ENCODE results near the gene GGCX.
A peak's percentile ranks its signal among the peaks of the same experiment; 100 is the strongest.
"Not testable (repeated sequence)": the region's sequence is repeated elsewhere in the genome, so short reads cannot be mapped to it uniquely, and the experiment has no call there.

The GGCX gene

DNA sequence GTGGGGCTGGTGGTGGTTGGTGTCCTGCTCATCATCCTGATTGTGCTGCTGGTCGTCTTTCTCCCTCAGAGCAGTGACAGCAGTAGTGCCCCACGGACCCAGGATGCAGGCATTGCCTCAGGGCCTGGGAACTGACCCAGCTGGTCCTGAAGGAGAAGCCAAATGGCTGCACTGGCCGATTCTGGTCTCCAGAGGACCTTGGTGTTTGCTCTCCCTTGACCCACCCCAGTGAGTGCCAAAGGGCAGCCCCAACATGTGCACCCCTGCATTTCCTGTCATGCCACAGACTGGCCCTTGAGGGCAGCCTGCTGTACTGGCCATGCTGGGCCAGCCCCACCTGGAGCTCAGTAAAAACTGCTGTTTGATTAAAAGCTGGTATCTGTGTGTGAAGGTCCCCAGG, 31.7 kb upstream of the GGCX start:
- no peak for DNase-seq

DNA sequence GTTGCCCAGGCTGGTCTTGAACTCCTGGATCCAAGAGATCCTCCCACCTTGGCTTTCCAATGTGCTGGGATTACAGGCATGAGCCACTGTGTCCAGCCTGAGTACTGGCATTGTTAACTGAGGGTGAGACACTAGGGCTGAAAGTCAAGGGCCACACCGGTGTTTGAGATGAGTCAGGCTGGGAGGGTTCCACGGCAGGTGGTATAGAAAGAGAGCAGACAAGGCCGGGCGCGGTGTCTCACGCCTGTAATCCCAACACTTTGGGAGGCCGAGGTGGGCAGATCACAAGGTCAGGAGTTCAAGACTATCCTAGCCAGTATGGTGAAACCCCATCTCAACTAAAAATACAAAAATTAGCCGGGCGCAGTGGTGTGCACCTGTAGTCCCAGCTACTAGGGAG, 31.0 kb upstream of the GGCX start:
- not testable (repeated sequence) for DNase-seq

DNA sequence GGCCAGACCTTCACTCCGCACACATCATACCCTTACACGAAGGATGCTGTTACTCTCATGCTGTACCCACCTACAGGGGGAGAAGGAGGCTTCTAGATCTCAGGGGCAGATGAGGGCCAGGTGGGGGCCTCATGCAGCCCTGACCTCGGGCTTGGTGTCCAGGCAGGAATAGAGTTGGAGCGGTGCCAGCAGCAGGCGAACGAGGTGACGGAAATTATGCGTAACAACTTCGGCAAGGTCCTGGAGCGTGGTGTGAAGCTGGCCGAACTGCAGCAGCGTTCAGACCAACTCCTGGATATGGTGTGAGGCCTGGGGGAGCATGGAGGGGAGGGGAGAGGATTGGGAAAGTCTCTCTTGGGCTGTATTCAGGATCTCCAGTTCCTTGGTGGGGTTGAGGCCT, 30.3 kb upstream of the GGCX start:
- no peak for DNase-seq

DNA sequence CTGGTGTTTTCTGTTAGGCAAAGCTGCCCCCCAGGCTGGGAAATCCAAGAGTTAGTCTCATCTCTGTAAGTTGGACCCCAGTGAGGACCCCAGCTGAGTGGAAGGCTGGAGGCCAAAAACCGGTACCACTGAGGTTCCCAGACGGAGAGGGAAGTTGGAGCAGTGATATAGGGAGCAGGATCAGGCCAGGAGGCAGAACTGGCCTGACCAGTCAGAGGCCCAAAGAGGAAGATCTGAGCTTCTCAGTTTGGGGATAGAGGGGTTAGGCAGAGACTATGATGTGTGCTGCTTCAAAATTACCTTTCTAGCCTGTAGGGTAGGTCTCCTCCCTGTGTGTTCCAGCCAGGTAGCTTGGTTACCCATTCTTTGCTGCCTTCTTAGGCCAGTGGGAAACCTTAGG, 29.7 kb upstream of the GGCX start:
- DNase-seq: no peak

DNA sequence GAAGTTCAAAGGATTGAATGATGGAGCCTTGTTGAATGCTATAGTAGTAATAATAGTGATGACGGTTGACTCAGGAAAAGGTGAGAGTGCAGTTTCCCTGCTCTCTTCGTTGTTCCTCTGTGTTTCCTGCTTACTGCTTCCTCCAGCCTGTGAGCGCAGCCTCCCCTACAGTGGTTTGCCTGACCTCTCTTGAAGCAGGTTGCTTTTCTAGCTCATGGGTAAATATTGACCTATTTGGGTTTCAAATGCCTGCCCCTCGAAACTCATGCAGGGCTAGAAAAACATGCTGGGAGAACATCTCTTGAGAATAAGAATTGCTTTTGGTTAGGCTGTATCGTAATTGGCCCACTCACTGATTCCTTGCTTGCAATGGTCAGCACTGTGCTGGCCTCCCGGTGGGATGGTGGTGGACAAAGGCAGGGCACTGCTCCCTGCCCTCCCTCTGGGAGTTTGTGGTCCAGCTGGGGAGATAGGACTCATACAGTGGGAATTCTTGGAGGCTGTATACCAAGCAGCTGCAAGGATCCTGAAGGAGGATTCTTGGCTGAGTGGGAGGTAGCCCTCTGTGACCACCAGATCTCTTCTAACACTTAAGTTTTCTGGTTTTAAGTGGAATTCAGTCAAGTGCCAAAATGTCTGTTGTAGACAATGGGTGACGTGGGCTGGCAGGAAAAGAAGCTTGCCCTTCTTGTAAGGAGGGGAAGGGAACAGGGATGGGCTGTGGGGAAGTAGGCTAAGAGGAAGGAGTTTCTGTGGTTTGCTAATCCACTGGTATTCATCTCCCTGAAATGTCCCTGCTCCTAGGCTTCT, 28.9 kb upstream of the GGCX start:
- DNase-seq: peak; percentile 80

DNA sequence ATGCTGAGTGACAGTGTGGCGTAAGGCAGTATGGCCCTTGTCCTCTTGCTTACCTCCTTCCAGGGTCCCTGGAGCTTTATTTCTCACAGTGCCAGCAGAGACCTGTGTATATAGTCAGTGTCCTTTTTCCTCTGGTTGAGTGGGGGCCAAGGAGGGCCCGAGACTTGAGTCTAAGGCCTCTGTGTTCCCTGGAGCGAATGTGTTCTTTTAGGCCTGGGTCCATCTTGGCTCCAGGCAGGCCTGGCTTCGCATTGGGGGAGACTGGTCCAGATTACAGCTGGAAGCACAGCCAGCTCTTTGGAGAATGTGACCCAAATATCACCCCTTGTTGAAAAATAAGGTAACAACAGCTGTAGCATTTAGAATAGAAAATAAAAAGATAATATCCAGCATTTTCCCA, 27.9 kb upstream of the GGCX start:
- DNase-seq: no peak

DNA sequence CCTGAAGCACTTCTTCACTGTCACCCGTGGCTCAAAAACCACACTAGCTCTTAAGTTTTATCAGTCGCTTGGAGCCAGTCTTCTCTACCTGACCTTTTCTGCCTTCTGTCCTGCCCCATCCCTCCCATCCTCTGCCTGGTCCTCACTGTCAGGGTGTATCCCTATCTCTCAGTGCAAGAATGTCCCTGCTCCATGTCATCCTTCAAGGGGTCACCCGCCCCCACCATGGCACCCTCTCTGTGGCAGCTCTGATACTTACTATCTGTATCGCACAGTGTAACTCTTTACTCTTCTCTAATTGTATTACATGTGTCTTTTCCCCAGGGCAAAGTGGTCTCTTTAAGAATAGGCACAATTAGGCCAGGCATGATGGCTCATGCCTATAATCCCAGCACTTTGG, 27.4 kb upstream of the GGCX start:
- no peak for DNase-seq

DNA sequence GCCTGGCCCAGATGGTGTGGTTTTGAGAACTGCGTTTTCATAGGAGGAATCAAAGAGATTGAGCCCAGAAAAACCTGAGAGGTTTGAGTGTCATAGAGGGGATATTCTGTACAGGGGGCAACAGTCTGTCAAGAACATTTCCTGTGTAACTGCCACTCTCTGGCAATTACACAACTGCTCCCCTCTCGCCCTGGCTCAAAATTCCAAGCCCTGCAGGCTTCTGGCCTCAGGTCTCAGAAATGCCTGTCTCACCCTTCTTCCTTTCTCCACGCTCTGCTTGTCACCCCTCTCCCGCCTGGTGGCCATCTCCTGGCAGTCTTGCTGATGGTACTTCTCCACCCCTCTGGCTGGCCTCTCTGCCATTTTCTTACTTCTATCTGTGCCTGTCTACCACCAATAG, 26.9 kb upstream of the GGCX start:
- DNase-seq: no peak

DNA sequence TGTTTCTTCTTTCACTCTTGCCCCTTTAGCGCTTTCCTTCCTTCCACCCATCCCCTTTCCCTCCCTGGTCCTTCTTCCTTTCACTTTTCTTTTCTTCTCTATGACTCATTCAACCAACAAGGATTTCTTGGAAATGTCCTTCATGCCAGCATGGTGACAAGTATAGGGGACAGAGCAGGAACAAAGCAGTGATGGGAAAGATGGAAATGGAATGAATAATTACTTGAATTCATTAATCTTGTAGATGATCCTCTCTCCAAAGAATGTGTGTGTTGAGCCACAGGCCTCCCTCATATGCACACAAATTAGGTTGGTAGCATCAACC, 24.4 kb upstream of the GGCX start:
- no peak for DNase-seq

DNA sequence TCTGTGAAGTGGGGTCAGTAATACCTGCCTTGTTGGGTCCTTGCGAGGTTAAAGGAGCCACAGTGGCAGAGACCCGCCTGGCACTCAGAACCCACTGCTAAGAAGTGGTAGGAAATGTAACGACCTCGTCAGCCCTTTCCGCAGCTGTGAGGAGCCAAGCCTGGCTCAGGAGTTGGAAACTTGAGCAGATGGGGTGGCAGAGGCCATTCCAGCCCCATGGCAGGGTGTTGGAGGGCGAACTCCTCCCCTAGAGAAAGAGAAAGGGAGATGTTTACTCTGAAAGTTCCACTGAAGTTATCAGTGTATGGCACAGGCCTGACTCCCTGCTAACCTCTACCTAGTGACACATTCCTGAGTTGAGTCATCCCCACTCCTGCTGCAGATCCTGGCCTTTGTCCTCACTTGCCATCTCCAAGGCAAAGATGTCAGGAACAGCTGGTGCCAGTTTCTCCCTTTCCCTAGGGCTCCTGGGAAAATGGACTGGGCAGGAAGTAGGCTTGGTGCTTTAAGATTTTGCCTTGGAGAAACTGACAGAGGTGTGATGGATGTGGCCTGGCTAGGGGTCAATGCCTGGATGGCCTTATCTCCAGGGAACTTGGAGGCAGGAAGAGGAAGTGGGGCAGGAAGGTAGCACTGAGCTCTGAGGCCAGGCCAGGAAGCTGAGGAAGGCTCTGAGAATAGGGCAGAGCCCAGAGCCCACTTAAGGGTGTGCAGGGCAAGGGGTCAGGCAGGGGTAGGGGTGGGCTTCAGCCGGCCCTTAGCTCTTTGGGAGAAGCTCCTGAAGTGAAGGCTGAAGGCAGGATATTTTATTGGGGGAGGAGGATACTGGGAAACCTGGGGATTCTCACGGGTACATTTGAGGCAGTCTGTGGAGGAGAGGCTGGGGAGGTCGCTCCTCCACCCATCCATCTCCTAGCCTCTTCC, 23.8 kb upstream of the GGCX start:
- no peak for DNase-seq

DNA sequence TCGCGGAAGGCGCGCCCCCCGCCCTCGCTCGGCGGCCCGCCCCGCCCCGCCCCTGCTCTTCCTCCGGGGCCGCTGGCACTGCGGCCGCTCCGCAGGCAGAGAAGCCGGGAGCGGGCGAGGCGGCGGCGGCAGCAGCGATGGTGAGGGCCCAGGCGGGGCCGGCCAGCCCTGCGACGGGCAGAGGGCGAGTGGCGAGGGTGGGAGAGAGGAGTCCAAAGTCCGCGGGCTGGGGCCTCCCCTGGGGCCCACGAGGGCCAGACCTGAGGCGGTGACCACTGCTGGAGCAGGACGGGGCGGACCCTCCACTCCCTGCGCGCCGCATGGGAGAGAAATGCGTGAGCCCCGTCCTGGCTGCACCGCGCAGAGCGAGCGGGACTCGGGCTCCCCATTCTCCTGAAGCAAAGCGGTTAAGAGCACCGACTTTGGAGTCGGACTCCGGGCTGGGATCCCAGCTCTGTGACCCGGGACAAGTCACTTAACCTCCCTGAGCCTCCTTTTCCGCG, 23.1 kb upstream of the GGCX start, which contains the start of gene VAMP5:
TSS of gene VAMP5 (plus strand) at position 78 of the 503 bp plus-strand sequence. CDS start at position 138, 60 bp downstream.
- no peak for DNase-seq

DNA sequence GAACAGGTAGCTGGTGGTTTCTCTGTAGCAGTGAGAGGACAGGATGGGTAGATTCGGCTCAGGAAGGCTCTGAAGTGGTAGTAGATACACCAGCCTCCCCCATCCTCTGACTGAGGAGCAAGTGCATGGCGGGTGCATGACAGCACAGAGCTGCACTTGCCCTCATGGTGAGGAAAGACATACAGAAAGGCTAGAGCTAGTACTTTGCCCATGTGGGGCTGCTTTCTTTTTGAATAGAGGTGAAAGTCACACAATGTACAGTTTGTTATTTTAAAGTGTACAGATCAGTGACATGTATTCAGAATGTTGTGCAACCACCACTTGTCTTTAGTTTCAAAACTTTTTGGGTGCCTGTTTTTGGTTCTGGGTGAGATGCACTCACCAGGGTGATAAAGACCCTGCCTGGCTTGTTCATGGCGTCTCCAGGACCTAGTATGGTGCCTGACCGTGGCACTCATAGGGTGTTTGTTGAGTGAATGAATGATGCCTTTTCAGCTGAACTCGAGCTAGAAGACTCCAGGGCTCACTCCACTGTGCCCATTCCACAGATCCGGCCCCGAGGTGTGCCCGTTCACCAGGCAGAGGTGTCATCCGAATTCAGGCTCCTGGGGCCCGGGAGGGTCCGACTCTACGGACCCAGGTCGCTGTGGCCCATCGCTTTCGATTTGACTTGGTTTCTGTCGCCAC, 22.5 kb upstream of the GGCX start:
- DNase-seq: no peak

DNA sequence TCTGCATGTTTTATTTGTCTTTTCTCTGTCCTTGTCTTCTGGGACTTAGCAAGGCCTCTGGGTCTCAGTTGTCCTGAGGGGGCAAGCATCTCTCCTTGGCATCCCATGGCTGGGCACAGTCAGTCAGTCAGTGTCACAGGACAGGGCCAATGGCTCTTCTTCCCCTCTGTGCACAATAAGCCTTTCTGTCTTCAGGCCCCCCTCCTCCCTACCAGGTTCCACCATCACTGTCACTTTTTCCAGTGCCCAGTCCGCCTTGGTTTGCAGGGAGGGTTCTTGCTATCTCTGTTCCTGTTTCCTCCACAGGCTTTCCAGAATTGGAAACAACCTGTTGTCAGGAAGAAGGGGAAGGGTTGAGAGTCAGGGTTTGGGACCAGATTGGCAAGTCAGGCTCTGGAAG, 21.2 kb upstream of the GGCX start:
- DNase-seq: no peak

DNA sequence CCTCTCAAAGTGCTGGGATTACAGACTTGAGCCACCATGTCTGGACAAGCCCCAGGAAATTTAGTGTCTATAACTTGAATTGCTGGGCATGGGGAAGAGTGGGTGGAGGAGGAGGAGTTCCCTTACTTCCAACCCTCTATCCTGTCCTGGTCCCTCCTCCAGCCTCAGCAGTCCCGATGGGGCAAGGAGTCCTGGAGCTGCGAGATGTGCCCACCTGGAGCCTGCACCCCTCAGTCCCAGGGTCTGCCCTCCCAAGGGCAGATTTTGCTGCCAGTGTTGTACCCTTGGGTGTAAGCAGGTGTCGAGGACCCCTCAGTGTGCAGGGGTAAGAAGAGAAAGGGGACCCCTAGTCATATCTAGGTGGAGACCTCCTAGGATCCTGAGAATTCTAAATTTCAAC, 18.9 kb upstream of the GGCX start:
- DNase-seq: no peak

DNA sequence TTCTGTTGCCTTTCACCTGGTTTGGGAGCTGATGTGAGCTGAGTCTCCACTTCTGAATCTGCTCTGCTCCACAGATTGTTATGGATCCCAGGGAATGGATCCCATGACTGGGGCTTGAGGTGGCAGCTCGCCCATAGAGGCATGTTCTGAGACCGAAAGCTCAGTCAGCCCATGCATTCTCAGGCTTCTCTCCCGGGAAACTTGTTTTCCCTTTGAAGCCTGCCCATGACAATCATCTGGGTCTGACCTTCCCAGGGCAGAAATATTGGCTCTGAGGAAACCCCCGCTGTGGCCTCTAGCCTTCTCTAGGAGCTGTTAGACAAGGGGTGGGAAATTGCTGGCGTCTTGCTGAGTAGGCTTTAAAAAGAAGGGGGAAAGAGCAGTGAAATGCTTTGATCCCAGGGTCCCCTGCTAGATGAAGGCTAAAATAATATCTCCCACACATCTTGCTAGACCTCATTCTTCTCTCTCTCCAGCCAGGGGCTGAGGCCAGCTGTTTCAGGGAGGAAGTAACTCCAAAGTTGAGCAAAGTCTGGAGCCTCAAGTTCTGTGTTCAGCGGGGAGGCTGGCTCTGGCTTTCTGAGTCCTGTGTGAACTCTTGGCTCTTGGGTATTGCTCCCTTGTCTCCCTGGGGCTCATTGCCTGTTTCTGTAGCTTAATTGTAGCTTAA, 18.1 kb upstream of the GGCX start:
- no peak for DNase-seq

DNA sequence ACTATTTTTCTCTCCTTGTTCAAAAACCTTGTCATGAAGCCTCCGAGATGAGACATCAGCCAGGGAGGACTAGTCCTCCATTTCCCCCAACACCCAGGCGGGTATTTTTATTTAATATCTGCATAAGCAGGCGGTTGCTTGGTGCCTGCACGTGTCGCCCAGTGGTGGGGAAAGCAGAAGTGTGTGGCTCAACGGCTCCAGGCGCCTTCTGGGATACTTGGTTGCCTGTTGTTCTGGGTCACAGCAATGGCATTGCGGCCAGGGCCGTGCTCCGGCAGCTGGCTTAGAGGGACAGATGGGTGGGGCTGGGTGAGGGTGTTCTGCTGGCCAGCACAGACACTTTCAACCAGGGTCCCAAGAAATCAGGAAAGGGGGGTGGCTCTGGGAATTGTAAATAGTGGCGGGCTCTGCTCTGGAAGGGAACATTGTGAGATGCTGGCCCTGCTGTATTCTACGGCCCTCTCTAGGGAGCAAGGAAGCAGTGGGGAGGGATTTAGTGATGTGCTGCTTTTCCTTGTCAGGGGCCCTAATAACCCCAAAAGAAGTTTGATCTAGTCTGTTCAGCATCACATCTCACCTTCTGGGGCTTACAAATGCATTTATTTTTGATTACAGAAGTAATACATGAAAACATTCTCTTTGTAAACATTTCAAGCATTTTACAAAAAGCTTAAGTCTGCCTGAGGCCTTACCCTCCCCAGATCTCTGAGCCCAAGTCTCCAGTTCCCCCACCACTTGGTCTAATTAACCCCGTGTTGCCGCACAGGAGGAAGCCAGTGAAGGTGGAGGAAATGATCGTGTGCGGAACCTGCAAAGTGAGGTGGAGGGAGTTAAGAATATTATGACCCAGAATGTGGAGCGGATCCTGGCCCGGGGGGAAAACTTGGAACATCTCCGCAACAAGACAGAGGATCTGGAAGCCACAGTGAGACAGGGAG, 17.2 kb upstream of the GGCX start:
- DNase-seq: no peak

DNA sequence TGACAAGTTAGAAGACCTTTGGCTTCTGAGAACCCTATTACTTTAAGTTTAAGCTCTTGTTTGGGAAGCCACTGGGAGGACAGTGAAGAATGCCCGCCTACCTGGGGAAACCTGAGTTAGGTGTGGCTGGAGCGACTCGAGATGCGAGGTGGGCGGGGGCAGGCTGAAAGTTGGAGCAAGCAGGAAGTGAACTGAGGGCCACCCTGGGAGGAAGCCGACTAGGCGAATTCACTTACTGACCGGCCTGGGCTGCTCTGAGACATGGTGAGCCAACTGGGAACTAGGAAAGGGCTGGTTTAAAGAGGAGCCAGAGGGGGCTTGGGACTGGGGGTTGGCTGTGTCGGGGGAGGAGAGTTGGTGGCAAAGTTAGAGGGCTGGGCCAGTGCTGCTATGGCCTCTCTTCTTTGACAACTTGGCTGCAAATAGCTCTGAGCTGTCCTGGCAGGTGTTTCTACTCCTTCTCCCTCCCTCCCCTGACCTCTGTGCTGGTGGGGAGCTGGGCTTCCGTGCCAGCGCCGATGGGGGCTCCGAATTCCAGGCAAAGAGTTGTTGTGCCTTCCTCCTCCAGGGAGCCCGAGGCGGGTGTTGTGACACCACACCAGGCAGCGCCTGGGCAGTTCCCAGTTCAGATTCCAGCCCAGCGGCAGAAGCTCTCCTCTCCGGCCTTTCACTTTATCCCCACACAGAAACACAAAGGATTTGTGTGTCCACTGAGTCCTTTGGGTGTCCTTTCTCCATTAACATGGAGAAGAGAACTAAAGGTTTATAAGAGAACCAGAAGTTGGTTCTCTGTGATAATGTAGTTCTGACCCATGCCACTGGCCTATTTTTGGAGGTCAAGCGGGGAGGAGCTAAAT, 16.3 kb upstream of the GGCX start, which contains the start of gene VAMP8:
TSS of gene VAMP8 (plus strand) at position 201 of the 857 bp plus-strand sequence. CDS start at position 262, 61 bp downstream.
- DNase-seq: peak; percentile 35

DNA sequence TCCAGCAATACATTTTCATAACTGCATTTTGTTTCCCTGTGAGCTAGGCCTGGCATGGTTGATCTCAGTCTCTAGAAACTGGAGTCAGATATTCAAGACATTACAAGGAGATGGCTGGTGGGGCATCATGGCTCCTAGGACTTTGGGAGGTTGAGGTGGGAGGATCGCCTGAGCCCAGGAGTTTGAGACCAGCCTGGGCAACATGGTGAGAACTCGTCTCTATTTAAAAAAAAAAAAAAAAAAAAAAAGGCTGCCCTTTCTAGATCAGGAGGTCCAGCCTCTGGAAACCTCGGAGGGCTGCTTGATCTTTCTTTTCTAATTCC, 15.7 kb upstream of the GGCX start:
- no peak for DNase-seq

DNA sequence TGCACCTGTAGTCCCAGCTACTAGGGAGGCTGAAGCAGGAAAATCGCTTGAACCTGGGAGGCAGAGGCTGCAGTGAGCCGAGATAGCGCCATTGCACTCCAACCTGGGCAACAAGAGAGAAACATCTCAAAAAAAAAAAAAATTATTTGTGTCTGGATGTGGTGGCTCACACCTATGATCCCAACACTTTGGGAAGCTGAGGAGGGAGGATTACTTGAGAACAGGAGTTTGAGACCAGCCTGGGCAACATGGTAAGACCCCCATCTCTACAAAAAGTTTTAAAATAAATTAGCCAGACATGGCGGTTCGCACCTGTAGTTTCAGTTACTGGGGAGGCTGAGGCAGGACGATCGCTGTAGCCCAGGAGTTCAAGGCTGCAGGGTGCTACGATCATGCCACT, 14.4 kb upstream of the GGCX start:
- DNase-seq: no peak

DNA sequence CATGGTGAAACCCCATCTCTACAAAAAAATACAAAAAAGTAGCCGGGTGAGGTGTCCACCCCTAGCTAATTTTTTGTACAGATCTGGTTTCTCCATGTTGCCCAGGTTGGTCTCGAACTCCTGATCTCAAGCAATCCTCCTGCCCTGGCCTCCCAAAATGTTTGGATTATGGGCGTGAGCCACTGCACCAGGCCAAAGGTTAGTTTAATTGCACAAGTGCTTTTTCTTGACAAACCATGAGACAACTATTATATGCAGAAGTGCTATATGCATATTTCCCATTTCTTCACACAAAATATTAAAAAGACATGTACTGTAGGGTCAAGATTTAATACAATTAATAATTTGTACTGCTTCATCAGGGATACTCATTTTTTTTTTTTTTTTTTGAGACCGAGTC, 5.0 kb upstream of the GGCX start:
- no peak for DNase-seq

DNA sequence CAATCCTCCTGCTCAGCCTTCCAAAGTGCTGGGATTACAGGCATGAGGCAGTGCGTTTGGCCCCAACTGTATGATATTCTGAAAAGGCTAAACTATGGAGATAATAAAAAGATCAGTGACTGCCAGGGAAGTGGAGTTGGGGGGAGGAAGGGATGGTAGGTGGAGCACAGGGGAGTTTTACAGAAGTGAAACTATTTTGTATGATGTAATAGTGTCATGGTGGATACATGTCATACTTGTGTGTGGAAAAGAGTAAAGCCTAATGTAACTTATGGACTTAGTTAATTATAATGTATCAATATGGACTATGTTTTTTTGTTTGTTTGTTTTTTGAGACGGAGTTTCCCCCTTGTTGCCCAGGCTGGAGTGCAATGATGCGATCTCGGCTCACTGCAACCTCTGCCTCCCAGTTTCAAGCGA, 2.9 kb upstream of the GGCX start:
- no peak for DNase-seq

All from DMS79 (cell line).